Stomach (tissue), 9 donors: ENCODE measurements around the gene SCAF8. TPM values are rescaled to one million over a fixed set of nuclear protein-coding genes. Genes with fewer than 3 reads are reported as not detected.

Experiments used
- DNase-seq, 2 donors: peaks; one replicate each; pipeline versions ENCODE4 v3.0.0 to v3.0.0-alpha.2; 2013 to 2019
- H3K27ac ChIP-seq, 5 donors: fragments of 200-600 bp in 4 of 5; sonication (generic) in 4 of 5; one replicate each; pipeline ENCODE4 v1.5.1; 2013 to 2019; ENCODE audit warnings: mild to moderate bottlenecking in 1 of 5, moderate library complexity in 1 of 5
- H3K27me3 ChIP-seq, 3 donors: fragments of 200-600 bp; sonication (generic); one replicate each; pipeline ENCODE4 v1.5.1; 2017 to 2019; ENCODE audit warnings: mixed run types in 1 of 3
- H3K36me3 ChIP-seq, 4 donors: fragments of 200-600 bp; sonication (generic); 1 replicate in 3 of 4; 2 replicates in 1 of 4; pipeline ENCODE4 v1.5.1; 2016 to 2019
- H3K4me1 ChIP-seq, 4 donors: fragments of 200-600 bp; sonication (generic); one replicate each; pipeline ENCODE4 v1.5.1; 2016 to 2019
- H3K4me3 ChIP-seq, 4 donors: fragments of 200-600 bp; sonication (generic) in 3 of 4; one replicate each; pipeline ENCODE4 v1.5.1; 2016 to 2019; ENCODE audit warnings: mild to moderate bottlenecking in 1 of 4
- H3K9me3 ChIP-seq, 4 donors: fragments of 200-600 bp; sonication (generic); one replicate each; pipeline ENCODE4 v1.5.1; 2016 to 2019
- EP300 ChIP-seq: sonication (generic); formaldehyde crosslinking; IDR thresholded peaks from one replicate; pipeline ENCODE4 v1.6.1; 2017; ENCODE audit warnings: antibody characterized with exemption
- POLR2A ChIP-seq, 4 donors: fragments of 450-650 bp; IDR thresholded peaks; one replicate each; pipeline ENCODE4 v1.6.1; 2016; ENCODE audit warnings: antibody characterized with exemption in 4 of 4, control low read depth in 2 of 4, mild to moderate bottlenecking in 1 of 4, moderate library complexity in 1 of 4
- POLR2AphosphoS5 ChIP-seq, 3 donors: sonication (generic); formaldehyde crosslinking; IDR thresholded peaks; one replicate each; pipeline ENCODE4 v1.6.1; 2016; ENCODE audit warnings: antibody characterized with exemption in 3 of 3
- WGBS, 5 donors: extraction: QIAGEN DNeasy Blood & Tissue Kit in 3 of 5; methylation state at CpG; one replicate each; pipeline versions ENCODE4 v1.1.5 to v1.1.7; 2013 to 2018; 5-methylcytosine and 5-hydroxymethylcytosine counted together
- intact Hi-C: fragments of 100-400 bp; cut with DNase I; formaldehyde crosslinking; loops from one replicate; pipeline ENCODE4 v1.15.1; 2023; ENCODE audit warnings: low total_unique reads
- polyA plus RNA-seq, 3 donors: library from polyadenylated mRNA; stranded (reverse); fragments of 200-250 nt; gene quantifications; one replicate each; pipeline ENCODE4 v1.2.3, GENCODE V29; 2013
- total RNA-seq, 5 donors: library from RNA; depleted of rRNA; stranded (reverse); fragments of >200 nt; gene quantifications; one replicate each; pipeline versions ENCODE4 v1.1.0 to v1.2.3, GENCODE V29; 2014 to 2016
- TF ChIP-seq, protein P1 (sequence below), 7 experiments: fragments of 450-650 bp in 4 of 7; fragments of 200-600 bp in 3 of 7; sonication (generic) in 3 of 7; IDR thresholded peaks; one replicate each; pipeline ENCODE4 v1.5.1; 2016 to 2019; ENCODE audit warnings: antibody characterized with exemption in 7 of 7, control low read depth in 2 of 7, mild to moderate bottlenecking in 1 of 7
- donor health status: healthy with polysubstance abuse.
- donor health status: Bipolar disorder and iron deficiency.
- donor health status: healthy.

The SCAF8 gene
- total and polyA plus RNA-seq, 8 donors: 6.6 to 62.5 (median 15.4) TPM

DNA sequence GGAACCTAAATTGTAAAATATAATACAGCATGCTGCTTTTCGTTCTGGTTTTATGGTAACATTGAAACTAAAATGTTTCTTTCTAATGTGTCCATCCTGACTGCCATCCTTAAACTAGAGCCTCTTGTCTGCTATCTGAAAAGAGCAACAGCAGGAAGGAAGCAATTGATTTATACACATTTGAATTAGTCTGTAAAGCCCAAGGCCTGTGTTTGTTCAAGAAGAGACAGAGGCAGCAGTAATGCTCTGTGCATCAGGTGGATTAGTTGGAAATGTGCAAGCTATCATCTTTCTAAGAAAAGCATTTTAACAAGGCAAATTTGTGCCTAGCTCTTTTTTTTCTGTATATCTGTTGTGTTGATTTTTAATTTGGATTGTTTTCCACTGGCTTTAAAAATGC, 128.6 kb downstream of the SCAF8 start:
- Histone ChIP-seq H3K4me3 (no peak overlapping the region), H3K36me3 (peaks cover 0 to 9% (median 3%) of the 10 kb centered on the region in 4 donors), H3K4me1 (peaks cover 0 to 19% (median 12%) of the 10 kb centered on the region in 4 donors), H3K9me3 (no peaks in the 10 kb centered on the region), H3K27ac (no peak overlapping the region), H3K27me3 (no peaks in the 10 kb centered on the region)
- no peak for DNase-seq
- intact Hi-C loops: no loop called here
- TF ChIP-seq EP300: no peak
- no peak for TF ChIP-seq POLR2A (IDR thresholded peaks at IDR 0.05)
- TF ChIP-seq, protein P1, sequence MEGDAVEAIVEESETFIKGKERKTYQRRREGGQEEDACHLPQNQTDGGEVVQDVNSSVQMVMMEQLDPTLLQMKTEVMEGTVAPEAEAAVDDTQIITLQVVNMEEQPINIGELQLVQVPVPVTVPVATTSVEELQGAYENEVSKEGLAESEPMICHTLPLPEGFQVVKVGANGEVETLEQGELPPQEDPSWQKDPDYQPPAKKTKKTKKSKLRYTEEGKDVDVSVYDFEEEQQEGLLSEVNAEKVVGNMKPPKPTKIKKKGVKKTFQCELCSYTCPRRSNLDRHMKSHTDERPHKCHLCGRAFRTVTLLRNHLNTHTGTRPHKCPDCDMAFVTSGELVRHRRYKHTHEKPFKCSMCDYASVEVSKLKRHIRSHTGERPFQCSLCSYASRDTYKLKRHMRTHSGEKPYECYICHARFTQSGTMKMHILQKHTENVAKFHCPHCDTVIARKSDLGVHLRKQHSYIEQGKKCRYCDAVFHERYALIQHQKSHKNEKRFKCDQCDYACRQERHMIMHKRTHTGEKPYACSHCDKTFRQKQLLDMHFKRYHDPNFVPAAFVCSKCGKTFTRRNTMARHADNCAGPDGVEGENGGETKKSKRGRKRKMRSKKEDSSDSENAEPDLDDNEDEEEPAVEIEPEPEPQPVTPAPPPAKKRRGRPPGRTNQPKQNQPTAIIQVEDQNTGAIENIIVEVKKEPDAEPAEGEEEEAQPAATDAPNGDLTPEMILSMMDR (IDR thresholded peaks at IDR 0.05): no peak
- TF ChIP-seq POLR2AphosphoS5 (IDR thresholded peaks at IDR 0.05): no peak
- WGBS, 5 donors: 33 to 87% (median 80%) methylated on average over 1 of the region's 1 CpG

DNA sequence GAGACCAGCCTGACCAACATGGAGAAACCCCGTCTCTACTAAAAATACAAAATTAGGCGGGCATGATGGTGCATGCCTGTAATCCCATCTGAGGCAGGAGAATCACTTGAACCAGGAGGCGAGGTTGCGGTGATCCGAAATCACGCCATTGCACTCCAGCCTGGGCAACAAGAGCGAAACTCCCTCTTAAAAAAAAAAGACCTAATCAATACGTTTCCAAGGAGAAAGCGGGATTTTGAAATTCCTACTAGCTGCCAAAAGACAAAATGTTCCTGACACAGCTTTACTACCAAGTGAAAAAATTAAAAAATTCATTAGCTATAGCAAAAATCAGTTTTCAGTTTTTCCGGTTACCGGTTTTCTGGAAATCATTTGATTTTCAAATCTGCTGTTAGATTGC, 129.3 kb downstream of the SCAF8 start:
- H3K9me3 ChIP-seq: no peaks in the 10 kb centered on the region
- intact Hi-C loops: no loop called here
- no peak overlapping the region for H3K27ac ChIP-seq
- peaks cover 0 to 19% (median 12%) of the 10 kb centered on the region in 4 donors for H3K4me1 ChIP-seq
- H3K27me3 ChIP-seq: no peaks in the 10 kb centered on the region
- TF ChIP-seq EP300 (no peak), POLR2A (IDR thresholded peaks at IDR 0.05) (no peak), POLR2AphosphoS5 (IDR thresholded peaks at IDR 0.05) (no peak)
- TF ChIP-seq, protein P1 (IDR thresholded peaks at IDR 0.05): no peak
- no peak overlapping the region for H3K4me3 ChIP-seq
- H3K36me3 ChIP-seq: peaks cover 0 to 9% (median 3%) of the 10 kb centered on the region in 4 donors
- 86 to 96% (median 92%) methylated on average over 11 of the region's 11 CpGs for WGBS, 5 donors
- DNase-seq: no peak

DNA sequence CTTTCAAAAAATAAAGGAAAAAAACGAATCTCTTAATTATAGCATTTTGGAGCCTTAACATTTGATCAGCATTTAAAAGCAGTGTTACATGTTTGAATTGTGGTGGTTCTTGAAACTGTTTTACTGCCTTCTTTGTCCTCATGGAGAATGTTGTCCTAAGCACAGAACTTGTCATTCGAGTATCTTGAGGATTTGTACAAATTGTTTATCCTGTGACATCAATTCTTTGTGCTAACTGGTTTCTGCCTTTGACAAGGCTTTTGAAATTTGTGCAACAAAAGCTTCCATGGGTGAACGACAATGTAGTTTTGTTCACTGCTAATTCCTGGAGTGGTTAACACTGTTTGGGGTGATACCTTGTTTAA, 130.8 kb downstream of the SCAF8 start:
- peak overlapping the region in 1 of 5 donors; percentile 5 for H3K27ac ChIP-seq
- no peak overlapping the region for H3K4me3 ChIP-seq
- peaks cover 0 to 19% (median 12%) of the 10 kb centered on the region in 4 donors for H3K4me1 ChIP-seq
- intact Hi-C loops: no loop called here
- H3K9me3 ChIP-seq: no peaks in the 10 kb centered on the region
- peaks cover 0 to 9% (median 3%) of the 10 kb centered on the region in 4 donors for H3K36me3 ChIP-seq
- WGBS, 5 donors: 23 to 58% (median 39%) methylated on average over 3 of the region's 3 CpGs
- TF ChIP-seq, protein P1 (IDR thresholded peaks at IDR 0.05): no peak
- TF ChIP-seq POLR2AphosphoS5 (IDR thresholded peaks at IDR 0.05) (no peak), POLR2A (IDR thresholded peaks at IDR 0.05) (no peak), EP300 (no peak)
- DNase-seq: peak in 1 of 2 donors; percentile 16
- H3K27me3 ChIP-seq: no peaks in the 10 kb centered on the region

DNA sequence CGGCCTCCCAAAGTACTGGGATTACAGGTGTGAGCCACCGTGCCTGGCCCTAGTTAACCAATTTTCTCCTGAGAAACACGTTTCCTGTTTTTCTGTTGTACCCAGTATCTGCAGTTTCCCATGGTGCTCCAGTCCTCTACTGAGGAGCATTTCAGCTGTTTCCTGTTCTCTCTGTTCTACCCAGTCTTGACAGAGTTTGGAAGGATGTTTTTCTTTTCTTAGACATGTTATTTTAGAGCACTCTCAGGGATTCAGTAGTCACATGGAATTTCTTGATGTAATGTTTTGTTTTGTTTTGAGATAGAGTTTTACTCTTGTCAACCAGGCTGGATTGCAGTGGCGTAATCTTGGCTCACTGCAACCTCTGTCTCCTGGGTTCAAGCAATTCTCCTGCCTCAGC, 132.1 kb downstream of the SCAF8 start:
- H3K27ac ChIP-seq: no peak overlapping the region
- peaks cover 0 to 19% (median 12%) of the 10 kb centered on the region in 4 donors for H3K4me1 ChIP-seq
- no peak for TF ChIP-seq POLR2AphosphoS5 (IDR thresholded peaks at IDR 0.05)
- no peak for TF ChIP-seq EP300
- no peak for TF ChIP-seq POLR2A (IDR thresholded peaks at IDR 0.05)
- TF ChIP-seq, protein P1 (IDR thresholded peaks at IDR 0.05): no peak
- no peak for DNase-seq
- H3K27me3 ChIP-seq: no peaks in the 10 kb centered on the region
- H3K9me3 ChIP-seq: no peaks in the 10 kb centered on the region
- no peak overlapping the region for H3K4me3 ChIP-seq
- intact Hi-C loops: no loop called here
- 71 to 92% (median 89%) methylated on average over 4 of the region's 4 CpGs for WGBS, 5 donors
- peaks cover 0 to 9% (median 3%) of the 10 kb centered on the region in 4 donors for H3K36me3 ChIP-seq
